ENCODE results near the gene FAM81A.
"Not testable (repeated sequence)": the region's sequence is repeated elsewhere in the genome, so short reads cannot be mapped to it uniquely, and the experiment has no call there.

FAM81A gene

GRCh38 chr15:59473226-59473625, 35.2 kb downstream of the FAM81A start:
- intact Hi-C loops (cut with DNase I): no loop called here
- DNase-seq: no peak

GRCh38 chr15:59475161-59475560, 37.2 kb downstream of the FAM81A start:
- intact Hi-C loops (cut with DNase I); DNase-seq: not testable (repeated sequence)

GRCh38 chr15:59484399-59484798, 46.4 kb downstream of the FAM81A start:
- intact Hi-C loops (cut with DNase I): no loop called here
- no peak for DNase-seq

GRCh38 chr15:59485036-59485435, 47.0 kb downstream of the FAM81A start:
- intact Hi-C loops (cut with DNase I): no loop called here
- DNase-seq: no peak

- DNase-seq; intact Hi-C loops (cut with DNase I): not testable (repeated sequence)
Measured at GRCh38 chr15:59489485-59489884, 51.5 kb downstream of the FAM81A start.

GRCh38 chr15:59491062-59491461, 53.1 kb downstream of the FAM81A start:
- DNase-seq: no peak

GRCh38 chr15:59492389-59493377, 54.7 kb downstream of the FAM81A start:
- intact Hi-C loops (cut with DNase I): loop anchor here (1.0 to 5.0 kb wide), 5 partner anchors 115 to 512 kb away; no protein-coding TSS in a partner anchor
- peak in 9 of 10 donors; percentile 36 to 93 (median 73) for DNase-seq

More at GRCh38 chr15:59491062-59491461, 53.1 kb downstream of the FAM81A start:
- intact Hi-C loops (cut with DNase I): loop anchor here (5.0 kb wide), 3 partner anchors 114 to 329 kb away; no protein-coding TSS in a partner anchor

GRCh38 chr15:59501597-59501996, 63.6 kb downstream of the FAM81A start:
- peak in 1 of 10 donors; percentile 21 for DNase-seq
- intact Hi-C loops (cut with DNase I): no loop called here

- DNase-seq: no peak
- intact Hi-C loops (cut with DNase I): no loop called here
Measured at GRCh38 chr15:59515190-59515589, 77.2 kb downstream of the FAM81A start.

GRCh38 chr15:59516655-59517461, 78.9 kb downstream of the FAM81A start:
- intact Hi-C loops (cut with DNase I): no loop called here
- no peak for DNase-seq

GRCh38 chr15:59519329-59519728, 81.3 kb downstream of the FAM81A start:
- intact Hi-C loops (cut with DNase I): no loop called here
- no peak for DNase-seq

- DNase-seq: no peak
- intact Hi-C loops (cut with DNase I): no loop called here
Measured at GRCh38 chr15:59521443-59521842, 83.5 kb downstream of the FAM81A start.

GRCh38 chr15:59522988-59523461, 85.0 kb downstream of the FAM81A start:
- intact Hi-C loops (cut with DNase I): no loop called here
- DNase-seq: no peak

GRCh38 chr15:59523702-59524101, 85.7 kb downstream of the FAM81A start:
- DNase-seq: no peak
- intact Hi-C loops (cut with DNase I): no loop called here

- no peak for DNase-seq
- intact Hi-C loops (cut with DNase I): no loop called here
Measured at GRCh38 chr15:59524331-59524731, 86.3 kb downstream of the FAM81A start.

- intact Hi-C loops (cut with DNase I); DNase-seq: not testable (repeated sequence)
Measured at GRCh38 chr15:59526466-59526865, 88.5 kb downstream of the FAM81A start.

- no peak for DNase-seq
- intact Hi-C loops (cut with DNase I): no loop called here
Measured at GRCh38 chr15:59528429-59528828, 90.4 kb downstream of the FAM81A start.

GRCh38 chr15:59528961-59529402, 91.0 kb downstream of the FAM81A start:
- peak; percentile 68 to 97 (median 84) for DNase-seq
- intact Hi-C loops (cut with DNase I): no loop called here

GRCh38 chr15:59531066-59531675, 93.2 kb downstream of the FAM81A start:
- DNase-seq: no peak
- intact Hi-C loops (cut with DNase I): no loop called here

GRCh38 chr15:59532770-59533379, 94.9 kb downstream of the FAM81A start:
- intact Hi-C loops (cut with DNase I): no loop called here
- DNase-seq: peak in 1 of 10 donors; percentile 64

All from posterior cingulate gyrus (tissue), 11 donors.